Testis (tissue), 3 donors: Measurements from ENCODE around the gene IL17RE. TPM values are rescaled to one million over a fixed set of nuclear protein-coding genes. Genes with fewer than 3 reads are reported as not detected.

Experiments used
- DNase-seq: peaks from one replicate; pipeline ENCODE4 v3.0.0-alpha.2; 2019
- H3K27ac ChIP-seq, 2 donors: fragments of 200-600 bp; sonication (generic); one replicate each; pipeline ENCODE4 v1.5.1; 2019
- H3K27me3 ChIP-seq: fragments of 200-600 bp; sonication (generic); one replicate; pipeline ENCODE4 v1.5.1; 2019
- H3K36me3 ChIP-seq: fragments of 200-600 bp; sonication (generic); one replicate; pipeline ENCODE4 v1.5.1; 2017; ENCODE audit warnings: low read depth; ENCODE audit errors: missing control alignments
- H3K4me1 ChIP-seq: fragments of 200-600 bp; sonication (generic); one replicate; pipeline ENCODE4 v1.5.1; 2019
- H3K4me3 ChIP-seq, 2 donors: fragments of 200-600 bp; sonication (generic); one replicate each; pipeline ENCODE4 v1.5.1; 2017 to 2019
- H3K9me3 ChIP-seq: fragments of 200-600 bp; sonication (generic); one replicate; pipeline ENCODE4 v1.5.1; 2017
- CTCF ChIP-seq, 3 experiments: fragments of 450-650 bp in 2 of 3; fragments of 200-600 bp in 1 of 3; sonication (generic) in 1 of 3; IDR thresholded peaks; one replicate each; pipeline ENCODE4 v1.5.1; 2016 to 2019; ENCODE audit warnings: antibody characterized with exemption in 3 of 3, mild to moderate bottlenecking in 2 of 3, moderate library complexity in 1 of 3
- POLR2A ChIP-seq: fragments of 450-650 bp; IDR thresholded peaks from one replicate; pipeline ENCODE4 v1.6.1; 2017; ENCODE audit warnings: antibody characterized with exemption, mild to moderate bottlenecking, moderate library complexity
- WGBS, 2 donors: methylation state at CpG; one replicate each; pipeline ENCODE4 v1.1.5; 2018; 5-methylcytosine and 5-hydroxymethylcytosine counted together
- intact Hi-C: fragments of 100-400 bp; cut with DNase I; formaldehyde crosslinking; loops from one replicate; pipeline ENCODE4 v1.15.1; 2023; ENCODE audit warnings: low total_unique reads
- polyA plus RNA-seq: library from polyadenylated mRNA; stranded (reverse); fragments of 350-450 nt; fragmentation: Illumina TruSeq; extraction: RNeasy Lipid Tissue Mini Kit (QIAGEN cat#74804); gene quantifications from one replicate; pipeline ENCODE4 v1.2.3, GENCODE V29; 2014; ENCODE audit warnings: low read depth, low replicate concordance; ENCODE audit not compliant: insufficient read depth
- total RNA-seq, 2 donors: library from RNA; depleted of rRNA; stranded (reverse); fragments of >200 nt; gene quantifications; one replicate each; pipeline ENCODE4 v1.2.3, GENCODE V29; 2016

IL17RE gene
- total and polyA plus RNA-seq, 3 donors from 2014 or later: 0.43 to 1.8 (median 0.79) TPM

GRCh38 chr3:9949626-9950025, 47.0 kb downstream of the IL17RE start:
- Histone ChIP-seq H3K4me3 (no peak overlapping the region), H3K4me1 (peaks cover 10% of the 10 kb centered on the region), H3K9me3 (no peaks in the 10 kb centered on the region), H3K27me3 (no peaks in the 10 kb centered on the region), H3K36me3 (no peaks in the 10 kb centered on the region), H3K27ac (no peak overlapping the region)
- TF ChIP-seq CTCF (IDR thresholded peaks at IDR 0.05) (no peak), POLR2A (no peak)
- intact Hi-C loops: no loop called here
- no peak for DNase-seq
- WGBS, 2 donors: 50 to 83% methylated on average over 1 to 9 of the region's 9 CpGs

GRCh38 chr3:9951126-9951525, 48.5 kb downstream of the IL17RE start:
- TF ChIP-seq CTCF (IDR thresholded peaks at IDR 0.05) (no peak), POLR2A (no peak)
- Histone ChIP-seq H3K4me3 (no peak overlapping the region), H3K27me3 (no peaks in the 10 kb centered on the region), H3K36me3 (no peaks in the 10 kb centered on the region), H3K4me1 (peaks cover 10% of the 10 kb centered on the region), H3K9me3 (no peaks in the 10 kb centered on the region), H3K27ac (no peak overlapping the region)
- WGBS, 2 donors: 46 to 51% methylated on average over 5 to 7 of the region's 7 CpGs
- no peak for DNase-seq
- intact Hi-C loops: no loop called here

- intact Hi-C loops: no loop called here
- Histone ChIP-seq H3K9me3 (no peaks in the 10 kb centered on the region), H3K4me3 (peak overlapping the region; percentile 48 to 66), H3K27me3 (no peaks in the 10 kb centered on the region), H3K36me3 (no peaks in the 10 kb centered on the region), H3K27ac (no peak overlapping the region), H3K4me1 (peaks cover 10% of the 10 kb centered on the region)
- no peak for TF ChIP-seq CTCF (IDR thresholded peaks at IDR 0.05)
- no peak for TF ChIP-seq POLR2A
- no peak for DNase-seq
- WGBS, 2 donors: 20 to 31% methylated on average over 1 to 10 of the region's 10 CpGs
These were observed 48.9 kb downstream of the IL17RE start for GRCh38 chr3:9951598-9951961.

GRCh38 chr3:9951962-9952805, 49.5 kb downstream of the IL17RE start, which contains the start of gene PRRT3:
Gene PRRT3 (minus strand): TSS chr3:9952408. CDS start chr3:9950115, 2,293 bp downstream.
- Histone ChIP-seq H3K27ac (no peak within 1 kb of the TSS), H3K4me1 (peaks cover 10% of the 10 kb centered on the region), H3K36me3 (no peaks in the 10 kb centered on the region), H3K9me3 (no peaks in the 10 kb centered on the region), H3K27me3 (no peaks in the 10 kb centered on the region), H3K4me3 (peak within 1 kb of the TSS; percentile 48 to 66)
- no peak for TF ChIP-seq POLR2A
- TF ChIP-seq CTCF (IDR thresholded peaks at IDR 0.05): no peak
- WGBS, 2 donors: 5 to 30% methylated on average over 5 to 38 of the region's 52 CpGs
- peak; percentile 50 for DNase-seq
- intact Hi-C loops: no loop called here

- TF ChIP-seq POLR2A (no peak), CTCF (IDR thresholded peaks at IDR 0.05) (no peak)
- 58 to 71% methylated on average over 11 to 12 of the region's 12 CpGs for WGBS, 2 donors
- Histone ChIP-seq H3K27me3 (no peaks in the 10 kb centered on the region), H3K36me3 (no peaks in the 10 kb centered on the region), H3K4me1 (peaks cover 6% of the 10 kb centered on the region), H3K9me3 (no peaks in the 10 kb centered on the region), H3K4me3 (no peak overlapping the region), H3K27ac (no peak overlapping the region)
- no peak for DNase-seq
- intact Hi-C loops: no loop called here
These were observed 52.4 kb downstream of the IL17RE start for GRCh38 chr3:9955067-9955502.
